ENCODE results near the gene CNPY4.
A peak's percentile ranks its signal among the peaks of the same experiment; 100 is the strongest.

CNPY4 gene

GRCh38 chr7:100099452-100099851 is 20.0 kb upstream of the CNPY4 start:
- DNase-seq (ENCODE audit: low read depth), result peak; percentile 27
- no peak for TF ChIP-seq CTCF (IDR thresholded peaks at IDR 0.05; ENCODE audit: insufficient read depth, low read depth, low read length, missing control alignments)
- peak overlapping the region; percentile 90 for H3K4me3 ChIP-seq (ENCODE audit: low read length)

GRCh38 chr7:100100420-100101015 is 18.9 kb upstream of the CNPY4 start:
- H3K4me3 ChIP-seq (ENCODE audit: low read length), result peak overlapping the region; percentile 90
- DNase-seq (ENCODE audit: low read depth), result peak; percentile 99
- TF ChIP-seq CTCF (IDR thresholded peaks at IDR 0.05; ENCODE audit: insufficient read depth, low read depth, low read length, missing control alignments), result no peak

- no peak for TF ChIP-seq CTCF (IDR thresholded peaks at IDR 0.05; ENCODE audit: insufficient read depth, low read depth, low read length, missing control alignments)
- peak within 1 kb of the TSS; percentile 90 for H3K4me3 ChIP-seq (ENCODE audit: low read length)
- peak; percentile 100 for DNase-seq (ENCODE audit: low read depth)
Observed at GRCh38 chr7:100101016-100101862, 18.2 kb upstream of the CNPY4 start, which contains the start of the genes AP4M1 and MCM7. TSS of gene AP4M1 (plus strand) at chr7:100101643. CDS start at chr7:100101715, 72 bp downstream. TSS of gene MCM7 (minus strand) at chr7:100101397. CDS start at chr7:100101294, 103 bp downstream.

GRCh38 chr7:100102950-100103840 is 16.2 kb upstream of the CNPY4 start:
- H3K4me3 ChIP-seq (ENCODE audit: low read length), result no peak overlapping the region
- no peak for DNase-seq (ENCODE audit: low read depth)
- TF ChIP-seq CTCF (IDR thresholded peaks at IDR 0.05; ENCODE audit: insufficient read depth, low read depth, low read length, missing control alignments), result no peak

GRCh38 chr7:100105534-100105933 is 13.9 kb upstream of the CNPY4 start:
- DNase-seq (ENCODE audit: low read depth), result no peak
- no peak for TF ChIP-seq CTCF (IDR thresholded peaks at IDR 0.05; ENCODE audit: insufficient read depth, low read depth, low read length, missing control alignments)
- no peak overlapping the region for H3K4me3 ChIP-seq (ENCODE audit: low read length)

- no peak for TF ChIP-seq CTCF (IDR thresholded peaks at IDR 0.05; ENCODE audit: insufficient read depth, low read depth, low read length, missing control alignments)
- H3K4me3 ChIP-seq (ENCODE audit: low read length), result no peak overlapping the region
- DNase-seq (ENCODE audit: low read depth), result no peak
Observed at GRCh38 chr7:100106633-100107032, 12.8 kb upstream of the CNPY4 start.
